Adipocyte (in vitro differentiated cells): ENCODE measurements around the gene CASP12.

Experiments used
- DNase-seq: peaks from one replicate; pipeline ENCODE4 v3.0.0-alpha.2; 2015; ENCODE audit warnings: low read depth
- H3K27me3 ChIP-seq: replicated peaks from 2 replicates; pipeline ENCODE4 v1.7.0; 2013; ENCODE audit warnings: mild to moderate bottlenecking, low read length, moderate library complexity; ENCODE audit not compliant: control insufficient read depth, insufficient read depth
- H3K36me3 ChIP-seq: 2 replicates; pipeline ENCODE4 v1.7.0; 2013; ENCODE audit warnings: low read length, mild to moderate bottlenecking, moderate library complexity; ENCODE audit not compliant: control insufficient read depth, insufficient read depth, severe bottlenecking
- H3K4me1 ChIP-seq: 2 replicates; pipeline ENCODE4 v1.7.0; 2013; ENCODE audit warnings: mild to moderate bottlenecking, low read length, moderate library complexity; ENCODE audit not compliant: control insufficient read depth, insufficient read depth
- H3K4me3 ChIP-seq: 2 replicates; pipeline ENCODE4 v1.7.0; 2013; ENCODE audit warnings: mild to moderate bottlenecking, low read length, moderate library complexity
- H3K9ac ChIP-seq: 2 replicates; pipeline ENCODE4 v1.7.0; 2013; ENCODE audit warnings: mild to moderate bottlenecking, low read length, moderate library complexity
- H3K9me3 ChIP-seq: 2 replicates; pipeline ENCODE4 v1.7.0; 2013; ENCODE audit warnings: mild to moderate bottlenecking, low read length, moderate library complexity; ENCODE audit not compliant: control insufficient read depth

Gene CASP12

GRCh38 chr11:104917271-104918112 lies 19.2 kb upstream of the CASP12 start:
- H3K9ac ChIP-seq: peak overlapping the region; percentile 76
- H3K27me3 ChIP-seq: no peaks in the 10 kb centered on the region
- DNase-seq: no peak
- H3K4me3 ChIP-seq: peak overlapping the region; percentile 88
- H3K36me3 ChIP-seq: no peaks in the 10 kb centered on the region
- H3K9me3 ChIP-seq: no peaks in the 10 kb centered on the region
- H3K4me1 ChIP-seq: peaks cover 6% of the 10 kb centered on the region

GRCh38 chr11:104916442-104916841 lies 18.2 kb upstream of the CASP12 start:
- no peak overlapping the region for H3K9ac ChIP-seq
- H3K4me3 ChIP-seq: no peak overlapping the region
- H3K9me3 ChIP-seq: no peaks in the 10 kb centered on the region
- peak; percentile 4 for DNase-seq
- H3K27me3 ChIP-seq: no peaks in the 10 kb centered on the region
- peaks cover 6% of the 10 kb centered on the region for H3K4me1 ChIP-seq
- no peaks in the 10 kb centered on the region for H3K36me3 ChIP-seq

GRCh38 chr11:104912102-104912501 lies 13.8 kb upstream of the CASP12 start:
- Histone ChIP-seq H3K9ac (no peak overlapping the region), H3K27me3 (no peaks in the 10 kb centered on the region), H3K4me1 (no peaks in the 10 kb centered on the region), H3K9me3 (no peaks in the 10 kb centered on the region), H3K36me3 (no peaks in the 10 kb centered on the region), H3K4me3 (no peak overlapping the region)
- no peak for DNase-seq

- no peak overlapping the region for H3K4me3 ChIP-seq
- H3K4me1 ChIP-seq: no peaks in the 10 kb centered on the region
- H3K9me3 ChIP-seq: no peaks in the 10 kb centered on the region
- no peaks in the 10 kb centered on the region for H3K36me3 ChIP-seq
- H3K9ac ChIP-seq: no peak overlapping the region
- no peaks in the 10 kb centered on the region for H3K27me3 ChIP-seq
- DNase-seq: no peak
Measured at GRCh38 chr11:104908186-104908531, 9.9 kb upstream of the CASP12 start.

- no peaks in the 10 kb centered on the region for H3K9me3 ChIP-seq
- no peak overlapping the region for H3K9ac ChIP-seq
- peak; percentile 36 for DNase-seq
- no peaks in the 10 kb centered on the region for H3K4me1 ChIP-seq
- no peaks in the 10 kb centered on the region for H3K27me3 ChIP-seq
- H3K4me3 ChIP-seq: no peak overlapping the region
- no peaks in the 10 kb centered on the region for H3K36me3 ChIP-seq
Measured at GRCh38 chr11:104907521-104908185, 9.4 kb upstream of the CASP12 start.

- Histone ChIP-seq H3K9ac (no peak overlapping the region), H3K36me3 (no peaks in the 10 kb centered on the region), H3K4me3 (no peak overlapping the region), H3K9me3 (no peaks in the 10 kb centered on the region), H3K4me1 (no peaks in the 10 kb centered on the region), H3K27me3 (no peaks in the 10 kb centered on the region)
- no peak for DNase-seq
Measured at GRCh38 chr11:104905271-104905670, 7.0 kb upstream of the CASP12 start.

- Histone ChIP-seq H3K27me3 (no peaks in the 10 kb centered on the region), H3K36me3 (no peaks in the 10 kb centered on the region), H3K4me1 (peaks cover 31% of the 10 kb centered on the region), H3K9me3 (no peaks in the 10 kb centered on the region), H3K9ac (no peak overlapping the region), H3K4me3 (no peak overlapping the region)
- no peak for DNase-seq
Measured at GRCh38 chr11:104899226-104899625, 966 bp upstream of the CASP12 start.

- Histone ChIP-seq H3K36me3 (no peaks in the 10 kb centered on the region), H3K9ac (peak overlapping the region; percentile 43), H3K27me3 (no peaks in the 10 kb centered on the region), H3K4me1 (peaks cover 31% of the 10 kb centered on the region), H3K4me3 (peak overlapping the region; percentile 46), H3K9me3 (no peaks in the 10 kb centered on the region)
- DNase-seq: peak; percentile 18
Measured at GRCh38 chr11:104898685-104899013, 389 bp upstream of the CASP12 start.

GRCh38 chr11:104895634-104896033 lies 2.6 kb downstream of the CASP12 start:
- Histone ChIP-seq H3K9me3 (no peaks in the 10 kb centered on the region), H3K9ac (no peak overlapping the region), H3K36me3 (no peaks in the 10 kb centered on the region), H3K4me1 (peaks cover 44% of the 10 kb centered on the region), H3K27me3 (no peaks in the 10 kb centered on the region), H3K4me3 (peak overlapping the region; percentile 9)
- DNase-seq: no peak

- H3K4me1 ChIP-seq: peaks cover 43% of the 10 kb centered on the region
- H3K4me3 ChIP-seq: no peak overlapping the region
- H3K36me3 ChIP-seq: no peaks in the 10 kb centered on the region
- no peaks in the 10 kb centered on the region for H3K9me3 ChIP-seq
- no peaks in the 10 kb centered on the region for H3K27me3 ChIP-seq
- H3K9ac ChIP-seq: no peak overlapping the region
- DNase-seq: no peak
Measured at GRCh38 chr11:104893876-104894275, 4.4 kb downstream of the CASP12 start.

GRCh38 chr11:104892723-104893511 lies 5.3 kb downstream of the CASP12 start:
- Histone ChIP-seq H3K4me3 (no peak overlapping the region), H3K4me1 (peaks cover 37% of the 10 kb centered on the region), H3K9ac (no peak overlapping the region), H3K27me3 (no peaks in the 10 kb centered on the region), H3K36me3 (no peaks in the 10 kb centered on the region), H3K9me3 (no peaks in the 10 kb centered on the region)
- DNase-seq: peak; percentile 62
